Measurements from ENCODE around the gene ARID5B.

ARID5B gene

GRCh38 chr10:62033125-62033524 is 131.6 kb downstream of the ARID5B start:
- no peak for DNase-seq (ENCODE audit: low spot score)

GRCh38 chr10:62034096-62034640 is 132.7 kb downstream of the ARID5B start:
- DNase-seq (ENCODE audit: low spot score) = no peak

GRCh38 chr10:62036186-62037081 is 134.9 kb downstream of the ARID5B start:
- DNase-seq (ENCODE audit: low spot score) = no peak

GRCh38 chr10:62037166-62037831 is 135.8 kb downstream of the ARID5B start:
- DNase-seq (ENCODE audit: low spot score) = peak; percentile 12

GRCh38 chr10:62037890-62038608 is 136.6 kb downstream of the ARID5B start:
- DNase-seq (ENCODE audit: low spot score) = no peak

GRCh38 chr10:62038609-62039190 is 137.2 kb downstream of the ARID5B start:
- DNase-seq (ENCODE audit: low spot score) = peak; percentile 47

GRCh38 chr10:62039954-62040353 is 138.5 kb downstream of the ARID5B start:
- no peak for DNase-seq (ENCODE audit: low spot score)

GRCh38 chr10:62040881-62041280 is 139.4 kb downstream of the ARID5B start:
- DNase-seq (ENCODE audit: low spot score) = no peak

GRCh38 chr10:62043421-62044021 is 142.0 kb downstream of the ARID5B start:
- peak; percentile 12 for DNase-seq (ENCODE audit: low spot score)

- DNase-seq (ENCODE audit: low spot score) = no peak
Measured at GRCh38 chr10:62044566-62044965, 143.1 kb downstream of the ARID5B start.

- DNase-seq (ENCODE audit: low spot score) = peak; percentile 18
Measured at GRCh38 chr10:62045765-62046521, 144.4 kb downstream of the ARID5B start.

- no peak for DNase-seq (ENCODE audit: low spot score)
Measured at GRCh38 chr10:62046522-62047227, 145.2 kb downstream of the ARID5B start.

GRCh38 chr10:62047228-62047892 is 145.9 kb downstream of the ARID5B start:
- no peak for DNase-seq (ENCODE audit: low spot score)

- DNase-seq (ENCODE audit: low spot score) = no peak
Measured at GRCh38 chr10:62047960-62048383, 146.5 kb downstream of the ARID5B start.

- no peak for DNase-seq (ENCODE audit: low spot score)
Measured at GRCh38 chr10:62048470-62048869, 147.0 kb downstream of the ARID5B start.

GRCh38 chr10:62048919-62049623 is 147.6 kb downstream of the ARID5B start:
- peak; percentile 86 for DNase-seq (ENCODE audit: low spot score)

- DNase-seq (ENCODE audit: low spot score) = no peak
Measured at GRCh38 chr10:62049624-62050345, 148.3 kb downstream of the ARID5B start.

- DNase-seq (ENCODE audit: low spot score) = no peak
Measured at GRCh38 chr10:62050346-62050892, 148.9 kb downstream of the ARID5B start.
